HUES48 (cell line): Measurements from ENCODE around the gene MVB12B.

Experiments used
- H3K27ac ChIP-seq: one replicate; pipeline ENCODE4 v1.7.0; 2013; ENCODE audit warnings: low read depth, low read length, inconsistent platforms
- H3K27me3 ChIP-seq: 2 replicates; pipeline ENCODE4 v1.6.1; 2013; ENCODE audit warnings: mild to moderate bottlenecking, low read length; ENCODE audit not compliant: control insufficient read depth, insufficient read depth
- H3K36me3 ChIP-seq: 2 replicates; pipeline ENCODE4 v1.6.1; 2013; ENCODE audit warnings: low read length; ENCODE audit not compliant: control insufficient read depth, insufficient read depth
- H3K4me1 ChIP-seq: 2 replicates; pipeline ENCODE4 v1.6.1; 2013; ENCODE audit warnings: mild to moderate bottlenecking, low read length; ENCODE audit not compliant: control insufficient read depth, insufficient read depth
- H3K4me3 ChIP-seq: 2 replicates; pipeline ENCODE4 v1.5.1; 2013; ENCODE audit warnings: mild to moderate bottlenecking, low read depth, low read length
- H3K9ac ChIP-seq: 2 replicates; pipeline ENCODE4 v1.6.1; 2013; ENCODE audit warnings: mild to moderate bottlenecking, low read depth, low read length, moderate library complexity
- H3K9me3 ChIP-seq: 2 replicates; pipeline ENCODE4 v1.6.1; 2013; ENCODE audit warnings: low read length; ENCODE audit not compliant: control insufficient read depth, insufficient read depth

The MVB12B gene

DNA sequence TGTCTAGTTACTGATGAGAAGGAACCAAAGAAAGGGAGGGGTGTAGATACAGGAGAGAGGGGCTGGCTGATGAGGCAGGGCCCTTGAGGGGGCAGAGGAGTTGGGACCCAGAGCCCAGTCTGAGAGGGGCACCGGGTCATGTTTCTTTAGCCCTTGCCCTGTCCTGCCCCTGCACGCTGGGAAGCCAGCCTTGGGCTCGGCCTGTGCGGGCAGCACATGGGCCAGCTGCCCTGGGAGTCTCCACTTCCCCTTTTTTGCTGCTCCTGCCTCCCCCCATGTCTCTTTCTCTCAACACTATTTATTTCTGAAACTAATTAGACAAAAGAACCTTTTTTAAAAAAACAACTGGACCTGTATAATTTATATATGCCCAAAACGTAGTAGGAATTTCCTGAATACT, 20.5 kb downstream of the MVB12B start:
- no peak overlapping the region for H3K4me3 ChIP-seq
- H3K27me3 ChIP-seq, result no peaks in the 10 kb centered on the region
- no peak overlapping the region for H3K9ac ChIP-seq
- peaks cover 5% of the 10 kb centered on the region for H3K9me3 ChIP-seq
- peaks cover 27% of the 10 kb centered on the region for H3K4me1 ChIP-seq
- no peaks in the 10 kb centered on the region for H3K36me3 ChIP-seq
- H3K27ac ChIP-seq, result no peak overlapping the region

DNA sequence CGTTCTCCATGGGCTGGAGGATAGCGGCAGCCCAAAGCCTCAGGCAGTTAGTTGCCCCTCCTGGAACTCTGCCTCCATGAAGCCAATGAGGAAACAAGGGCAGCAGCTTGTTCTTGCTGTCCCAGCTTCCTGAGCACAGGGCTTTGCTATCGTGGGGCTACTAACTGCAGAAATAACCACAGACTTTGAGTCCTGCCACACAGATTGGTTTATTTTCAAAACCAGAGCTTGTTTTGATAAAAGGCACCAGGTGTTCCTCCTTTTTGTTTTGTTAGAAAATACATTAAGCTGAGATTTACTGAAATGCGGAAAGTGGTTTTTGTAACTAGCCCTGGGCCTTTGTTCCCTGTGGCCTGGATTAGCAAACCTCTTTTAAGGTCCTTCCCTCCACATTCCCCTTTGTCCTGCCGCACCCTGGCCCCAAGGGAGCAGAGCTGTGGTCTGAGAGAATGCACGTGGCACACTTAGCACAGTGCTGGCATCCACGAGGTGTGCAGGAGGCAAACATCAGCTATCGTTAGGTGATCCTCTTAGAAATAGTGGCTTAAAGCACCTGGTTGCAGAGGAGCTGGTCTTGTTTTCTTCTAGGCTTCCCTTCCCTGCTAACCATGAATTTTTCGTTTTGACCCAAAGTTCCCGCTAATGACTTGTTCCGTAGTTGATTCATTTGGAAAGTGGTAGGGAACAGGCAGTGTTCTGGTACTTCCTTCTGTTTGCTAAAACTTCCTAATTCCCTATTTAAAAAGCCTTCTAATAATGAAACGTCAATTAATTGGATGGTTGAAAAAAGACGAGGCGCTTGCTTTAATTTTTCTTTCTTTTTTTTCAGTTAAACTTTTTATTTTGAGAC, 21.5 kb downstream of the MVB12B start:
- Histone ChIP-seq H3K4me3 (no peak overlapping the region), H3K27ac (peak overlapping the region; percentile 65), H3K27me3 (no peaks in the 10 kb centered on the region), H3K4me1 (peaks cover 25% of the 10 kb centered on the region), H3K9me3 (peaks cover 5% of the 10 kb centered on the region), H3K9ac (peak overlapping the region; percentile 46), H3K36me3 (no peaks in the 10 kb centered on the region)

DNA sequence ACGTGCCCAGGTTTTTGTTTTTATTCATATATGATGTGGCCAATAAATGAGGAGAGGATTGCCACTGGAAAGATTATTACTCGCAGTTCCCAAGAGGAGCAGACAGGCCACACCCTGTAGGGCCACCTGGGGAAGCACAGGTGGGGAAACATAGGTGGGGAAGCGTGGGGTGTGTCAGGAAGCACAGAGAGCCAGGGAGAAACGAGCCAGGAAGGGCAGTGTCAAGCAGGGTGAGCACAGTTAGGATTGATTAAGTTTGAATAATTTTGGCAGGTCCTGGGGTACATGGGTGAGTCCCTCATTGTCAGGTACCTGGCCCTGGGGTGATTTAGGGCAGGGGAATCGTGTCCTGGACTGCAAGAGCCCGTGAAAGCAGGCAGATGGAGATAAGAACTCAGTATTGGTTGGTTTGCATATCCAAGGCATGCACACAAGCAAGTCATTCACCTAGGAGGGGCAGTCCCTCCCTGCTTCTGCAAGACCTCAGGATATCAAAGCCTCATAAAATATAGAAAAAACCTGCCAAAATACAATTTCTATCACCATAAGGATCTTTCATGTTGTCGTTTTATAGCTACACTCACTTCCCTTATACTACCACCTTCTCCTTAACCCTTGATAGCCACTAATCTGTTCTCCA, 22.4 kb downstream of the MVB12B start:
- Histone ChIP-seq H3K27ac (no peak overlapping the region), H3K9ac (no peak overlapping the region), H3K36me3 (no peaks in the 10 kb centered on the region), H3K9me3 (peaks cover 5% of the 10 kb centered on the region), H3K4me3 (no peak overlapping the region), H3K4me1 (peaks cover 25% of the 10 kb centered on the region), H3K27me3 (no peaks in the 10 kb centered on the region)

DNA sequence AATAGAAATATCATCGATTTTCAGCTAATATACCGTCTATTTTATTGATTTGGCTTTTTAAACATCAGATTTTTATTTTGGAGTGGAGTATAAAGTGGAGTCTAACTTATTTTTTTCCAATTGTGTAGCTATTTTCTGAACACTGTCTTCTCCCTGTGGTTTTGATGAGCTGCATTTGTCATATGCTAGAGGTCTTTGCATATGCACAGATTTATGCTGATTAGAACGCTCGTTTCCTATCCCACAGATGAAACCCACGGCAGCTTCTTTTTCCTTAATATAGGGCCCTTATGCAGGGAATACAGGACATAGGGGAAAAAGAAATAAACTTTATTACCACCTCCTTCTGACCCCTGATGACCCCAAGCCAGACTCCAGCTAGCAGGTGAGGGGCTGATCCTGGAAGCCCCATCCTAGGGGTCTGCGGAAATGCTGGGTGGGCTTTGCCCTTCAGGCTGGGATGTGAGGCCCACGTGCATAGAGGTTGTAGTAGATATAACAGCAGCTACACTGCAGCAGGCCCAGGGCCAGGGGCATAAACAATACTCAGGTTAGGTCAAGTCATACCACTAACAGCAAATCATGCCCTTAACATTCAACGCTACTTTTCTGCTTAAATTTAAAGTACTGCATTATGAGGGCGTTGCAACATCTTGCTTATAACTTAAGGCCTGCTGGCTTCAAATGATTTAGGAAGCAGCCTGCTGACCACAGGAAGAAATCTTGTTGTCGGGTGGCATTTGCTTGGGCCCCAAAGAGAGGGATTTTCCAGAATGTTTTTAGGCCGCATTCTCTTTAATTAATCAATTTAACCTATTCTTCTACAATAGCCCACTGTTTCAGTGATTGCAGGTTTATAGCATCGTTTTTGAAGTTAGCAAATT, 28.5 kb downstream of the MVB12B start:
- Histone ChIP-seq H3K4me3 (no peak overlapping the region), H3K4me1 (no peaks in the 10 kb centered on the region), H3K36me3 (no peaks in the 10 kb centered on the region), H3K27ac (no peak overlapping the region), H3K9ac (no peak overlapping the region), H3K27me3 (no peaks in the 10 kb centered on the region), H3K9me3 (peaks cover 5% of the 10 kb centered on the region)

DNA sequence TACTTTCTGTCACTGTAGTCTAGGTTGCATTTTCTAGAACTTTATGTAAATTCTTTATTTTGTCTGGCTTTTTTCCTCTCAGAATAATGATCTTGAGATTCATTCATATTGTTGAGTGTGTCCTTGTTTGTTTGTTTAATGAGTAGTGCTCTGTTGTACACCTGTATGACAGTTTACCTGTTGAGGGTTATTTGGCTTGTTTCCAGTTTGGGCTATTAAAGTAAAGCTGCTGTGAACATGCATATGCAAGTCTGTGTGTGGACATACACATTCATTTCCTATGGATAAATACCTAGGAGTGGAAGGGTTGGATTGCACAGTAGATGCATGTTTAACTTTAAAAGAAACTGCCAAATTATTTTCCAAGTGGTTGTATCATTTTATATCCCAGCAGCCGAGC, 30.4 kb downstream of the MVB12B start:
- Histone ChIP-seq H3K9me3 (peaks cover 4% of the 10 kb centered on the region), H3K4me3 (no peak overlapping the region), H3K36me3 (no peaks in the 10 kb centered on the region), H3K9ac (no peak overlapping the region), H3K27ac (no peak overlapping the region), H3K4me1 (no peaks in the 10 kb centered on the region), H3K27me3 (no peaks in the 10 kb centered on the region)

DNA sequence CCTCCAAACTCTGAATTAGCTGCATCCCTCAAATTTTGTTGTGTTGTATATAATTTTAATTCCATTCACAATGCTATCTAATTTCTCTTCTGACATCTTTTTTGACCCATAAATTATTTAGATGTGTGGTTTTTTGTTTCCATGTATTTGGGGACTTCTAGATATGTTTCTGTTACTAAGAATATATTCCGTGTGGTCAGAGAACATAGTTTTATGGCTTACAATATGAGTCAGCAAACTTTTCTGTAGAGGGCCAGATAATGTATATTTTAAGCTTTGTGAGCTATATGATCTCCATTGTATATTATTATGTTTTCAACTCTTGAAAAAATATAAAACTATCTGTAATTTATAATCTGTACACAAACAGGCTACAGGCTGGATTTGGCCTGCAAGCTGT, 33.4 kb downstream of the MVB12B start:
- H3K27ac ChIP-seq, result no peak overlapping the region
- H3K36me3 ChIP-seq, result no peaks in the 10 kb centered on the region
- peaks cover 4% of the 10 kb centered on the region for H3K9me3 ChIP-seq

DNA sequence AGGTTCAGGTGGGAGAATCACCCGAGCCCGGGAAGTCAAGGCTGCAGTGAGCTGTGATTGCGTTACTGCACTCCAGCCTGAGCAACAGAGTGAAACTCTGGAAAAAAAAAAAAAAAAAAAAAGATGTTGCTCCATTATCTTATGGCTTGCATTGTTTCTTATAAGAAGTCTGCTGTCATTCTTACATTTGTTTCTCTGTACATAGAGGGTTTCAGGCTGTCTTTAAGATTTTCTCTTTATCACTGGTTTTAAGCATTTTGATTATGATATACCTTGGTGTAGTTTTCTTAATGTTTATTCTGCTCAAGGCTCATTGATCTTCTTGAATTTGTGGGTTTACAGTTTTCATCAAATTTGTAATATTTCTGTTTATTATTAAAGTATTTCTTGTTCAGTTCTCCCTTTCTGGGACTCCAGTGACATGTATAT, 35.2 kb downstream of the MVB12B start:
- H3K27ac ChIP-seq, result no peak overlapping the region
- 0 out of 2 replicates have a peak, but pooled peaks cover 4% of the 10 kb centered on the region for H3K4me1 ChIP-seq
- H3K9me3 ChIP-seq, result peaks cover 4% of the 10 kb centered on the region
- no peaks in the 10 kb centered on the region for H3K36me3 ChIP-seq
- no peak overlapping the region for H3K4me3 ChIP-seq
- no peak overlapping the region for H3K9ac ChIP-seq
- no peaks in the 10 kb centered on the region for H3K27me3 ChIP-seq

More for the DNA sequence above, 33.4 kb downstream of the MVB12B start:
- Histone ChIP-seq H3K27me3 (no peaks in the 10 kb centered on the region), H3K4me3 (no peak overlapping the region), H3K4me1 (no peaks in the 10 kb centered on the region), H3K9ac (no peak overlapping the region)

DNA sequence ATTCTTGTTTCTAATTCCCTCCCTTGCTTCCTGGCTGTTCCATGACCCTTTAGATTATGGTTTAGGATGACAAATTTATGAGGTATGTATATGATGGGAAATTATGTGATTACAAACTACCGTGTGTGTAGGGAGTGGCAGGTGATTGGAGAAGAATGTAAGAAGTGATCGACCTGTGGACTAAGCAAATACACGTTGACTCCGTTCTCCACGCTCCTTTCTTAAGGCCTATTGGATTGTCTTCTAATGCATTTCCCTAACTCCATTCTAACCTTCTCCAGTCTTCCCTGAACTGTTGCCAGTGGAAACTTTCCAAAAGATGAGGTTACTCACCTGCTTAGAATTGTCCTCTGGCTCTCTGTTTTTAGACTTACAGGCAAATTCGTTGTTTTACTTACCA, 36.6 kb downstream of the MVB12B start:
- Histone ChIP-seq H3K36me3 (no peaks in the 10 kb centered on the region), H3K27me3 (no peaks in the 10 kb centered on the region), H3K9ac (no peak overlapping the region), H3K27ac (no peak overlapping the region), H3K9me3 (peaks cover 4% of the 10 kb centered on the region), H3K4me1 (0 out of 2 replicates have a peak, but pooled peaks cover 4% of the 10 kb centered on the region), H3K4me3 (no peak overlapping the region)

DNA sequence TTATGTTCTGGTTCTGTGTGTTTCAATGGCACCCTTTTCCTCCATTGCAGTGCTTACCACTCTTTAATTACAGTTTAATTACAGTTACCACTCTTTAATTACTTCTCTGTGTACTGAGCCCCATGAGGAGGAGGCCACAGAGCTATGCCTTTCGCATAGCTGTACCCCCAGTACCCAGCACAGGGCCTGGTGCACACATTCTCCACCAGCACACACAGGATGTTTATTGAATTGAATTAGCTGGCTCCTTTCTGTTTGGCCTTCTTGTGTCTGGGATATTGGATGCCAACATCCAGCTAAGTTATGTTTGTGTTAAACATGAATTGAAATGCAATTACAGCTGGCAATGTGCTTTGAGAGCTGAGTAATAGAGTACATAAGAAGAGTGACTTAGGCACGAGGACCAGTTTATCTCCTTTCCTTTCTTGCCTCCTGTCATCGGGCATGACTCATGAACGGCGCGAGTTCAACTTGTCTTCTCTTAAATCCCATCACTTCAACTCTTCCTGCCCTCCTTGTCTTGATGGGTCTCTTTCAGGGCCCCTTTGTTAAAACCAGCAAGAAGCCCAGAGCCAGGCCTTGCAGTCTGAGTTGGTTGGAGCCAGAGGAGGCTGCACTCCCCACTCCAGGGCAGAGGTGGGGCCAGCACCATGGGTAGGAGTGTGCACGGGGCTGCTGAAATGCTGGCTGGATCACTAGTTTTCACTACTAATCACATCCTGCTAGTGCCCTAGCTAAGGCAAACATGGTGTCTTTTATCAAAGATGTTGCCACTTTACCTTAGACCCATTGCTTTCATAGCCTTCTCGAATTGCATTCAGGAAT, 37.4 kb downstream of the MVB12B start:
- Histone ChIP-seq H3K9ac (no peak overlapping the region), H3K27me3 (no peaks in the 10 kb centered on the region), H3K36me3 (no peaks in the 10 kb centered on the region), H3K4me1 (0 out of 2 replicates have a peak, but pooled peaks cover 4% of the 10 kb centered on the region), H3K4me3 (no peak overlapping the region), H3K9me3 (peaks cover 4% of the 10 kb centered on the region), H3K27ac (no peak overlapping the region)

DNA sequence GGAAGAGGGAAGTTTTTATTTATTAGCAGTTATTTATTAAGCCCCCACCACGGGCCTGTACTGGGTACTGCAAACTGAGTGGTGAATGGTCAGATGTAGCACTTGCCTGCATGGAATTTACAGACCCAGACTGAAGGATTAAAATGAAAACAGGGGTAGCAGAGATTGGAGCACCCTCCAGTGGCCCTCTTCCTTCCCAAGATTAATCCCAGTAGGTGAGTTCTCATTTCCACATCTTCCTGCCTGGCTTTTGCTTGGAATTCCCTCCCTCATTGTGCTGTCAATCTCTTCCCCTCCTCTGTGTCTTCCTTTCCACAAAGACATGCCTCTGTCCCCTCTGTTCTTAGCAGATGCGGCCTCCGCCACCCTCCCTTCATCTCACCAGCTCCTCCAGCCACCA, 39.2 kb downstream of the MVB12B start:
- H3K36me3 ChIP-seq, result no peaks in the 10 kb centered on the region
- H3K27ac ChIP-seq, result no peak overlapping the region
- no peak overlapping the region for H3K9ac ChIP-seq
- H3K9me3 ChIP-seq, result peaks cover 4% of the 10 kb centered on the region
- 0 out of 2 replicates have a peak, but pooled peaks cover 4% of the 10 kb centered on the region for H3K4me1 ChIP-seq
- no peaks in the 10 kb centered on the region for H3K27me3 ChIP-seq
- no peak overlapping the region for H3K4me3 ChIP-seq
